ENCODE results near the gene CLIC5. TPM values are rescaled to one million over a fixed set of nuclear protein-coding genes. Genes with fewer than 3 reads are reported as not detected.

CLIC5 gene
- total RNA-seq, 1 experiment from 2014 or later = not detected

DNA sequence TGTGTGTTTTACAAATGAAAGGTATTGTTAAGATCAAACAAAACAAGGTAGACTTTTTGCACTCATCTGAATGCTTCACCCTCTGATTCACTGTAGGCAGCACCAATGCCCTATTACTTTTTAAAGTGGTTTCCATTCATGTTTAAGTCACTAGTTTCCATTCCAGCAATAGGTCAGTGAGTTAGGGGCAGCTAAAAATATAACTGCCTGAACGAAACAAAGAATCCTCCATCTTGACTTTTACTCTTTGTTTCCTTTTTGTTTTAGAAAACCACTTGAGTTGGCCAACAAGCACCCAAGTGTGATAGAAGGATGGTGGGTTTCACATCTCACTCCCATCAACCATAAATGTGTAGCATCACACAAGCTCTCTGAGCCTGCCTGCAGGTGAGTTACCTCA, 25.5 kb downstream of the CLIC5 start:
- intact Hi-C loops (cut with micrococcal nuclease) = no loop called here
- H3K36me3 Mint-ChIP-seq (ENCODE audit: insufficient read depth, unreplicated experiment) = no peaks in the 10 kb centered on the region
- ChIA-PET POLR2A (interaction anchor here (1.2 kb wide), 1 partner anchor 9 kb away, joined by 5 read pairs; no protein-coding TSS in a partner anchor), CTCF (no interaction called here)
- no peak overlapping the region for H3K4me3 Mint-ChIP-seq (ENCODE audit: unreplicated experiment)
- H3K27me3 Mint-ChIP-seq (ENCODE audit: insufficient read depth, unreplicated experiment) = no peaks in the 10 kb centered on the region
- H3K9me3 Mint-ChIP-seq (ENCODE audit: unreplicated experiment) = no peaks in the 10 kb centered on the region
- DNase-seq (ENCODE audit: unreplicated experiment) = no peak
- TF ChIP-seq, protein P1, sequence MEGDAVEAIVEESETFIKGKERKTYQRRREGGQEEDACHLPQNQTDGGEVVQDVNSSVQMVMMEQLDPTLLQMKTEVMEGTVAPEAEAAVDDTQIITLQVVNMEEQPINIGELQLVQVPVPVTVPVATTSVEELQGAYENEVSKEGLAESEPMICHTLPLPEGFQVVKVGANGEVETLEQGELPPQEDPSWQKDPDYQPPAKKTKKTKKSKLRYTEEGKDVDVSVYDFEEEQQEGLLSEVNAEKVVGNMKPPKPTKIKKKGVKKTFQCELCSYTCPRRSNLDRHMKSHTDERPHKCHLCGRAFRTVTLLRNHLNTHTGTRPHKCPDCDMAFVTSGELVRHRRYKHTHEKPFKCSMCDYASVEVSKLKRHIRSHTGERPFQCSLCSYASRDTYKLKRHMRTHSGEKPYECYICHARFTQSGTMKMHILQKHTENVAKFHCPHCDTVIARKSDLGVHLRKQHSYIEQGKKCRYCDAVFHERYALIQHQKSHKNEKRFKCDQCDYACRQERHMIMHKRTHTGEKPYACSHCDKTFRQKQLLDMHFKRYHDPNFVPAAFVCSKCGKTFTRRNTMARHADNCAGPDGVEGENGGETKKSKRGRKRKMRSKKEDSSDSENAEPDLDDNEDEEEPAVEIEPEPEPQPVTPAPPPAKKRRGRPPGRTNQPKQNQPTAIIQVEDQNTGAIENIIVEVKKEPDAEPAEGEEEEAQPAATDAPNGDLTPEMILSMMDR (IDR thresholded peaks at IDR 0.05; ENCODE audit: unreplicated experiment) = no peak
- H3K27ac Mint-ChIP-seq (ENCODE audit: low read depth, unreplicated experiment) = no peak overlapping the region
- no peaks in the 10 kb centered on the region for H3K4me1 Mint-ChIP-seq (ENCODE audit: insufficient read depth, unreplicated experiment)
- BruUV-seq (replicated peaks) = no TSS peak

DNA sequence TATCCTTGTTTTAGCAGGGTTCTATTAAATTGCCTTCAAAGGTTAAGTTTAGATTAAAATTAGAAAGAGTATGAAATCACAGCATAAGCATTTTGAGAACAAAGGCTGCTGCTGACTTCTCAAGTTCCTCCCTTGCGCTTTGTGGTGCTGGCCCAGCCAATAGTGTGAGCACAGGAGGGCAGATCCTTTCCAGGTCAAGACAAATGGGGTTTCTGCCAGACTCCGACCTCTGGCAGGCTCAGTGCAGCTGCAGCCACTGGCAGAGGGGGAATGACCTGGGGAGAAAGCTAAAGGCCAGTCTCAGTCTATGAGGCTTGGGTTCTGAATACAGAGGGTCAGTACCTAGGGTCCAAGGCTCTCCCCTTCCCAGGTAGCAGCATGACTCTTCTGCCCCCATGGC, 27.0 kb downstream of the CLIC5 start:
- CTCF ChIA-PET = no interaction called here
- Mint-ChIP-seq H3K27me3 (ENCODE audit: insufficient read depth, unreplicated experiment) (no peaks in the 10 kb centered on the region), H3K9me3 (ENCODE audit: unreplicated experiment) (no peaks in the 10 kb centered on the region), H3K36me3 (ENCODE audit: insufficient read depth, unreplicated experiment) (no peaks in the 10 kb centered on the region), H3K4me1 (ENCODE audit: insufficient read depth, unreplicated experiment) (no peaks in the 10 kb centered on the region), H3K27ac (ENCODE audit: low read depth, unreplicated experiment) (no peak overlapping the region), H3K4me3 (ENCODE audit: unreplicated experiment) (no peak overlapping the region)
- no peak for DNase-seq (ENCODE audit: unreplicated experiment)
- TF ChIP-seq, protein P1 (IDR thresholded peaks at IDR 0.05; ENCODE audit: unreplicated experiment) = no peak
- BruUV-seq (replicated peaks) = no TSS peak
- POLR2A ChIA-PET = no interaction called here
- intact Hi-C loops (cut with micrococcal nuclease) = no loop called here

DNA sequence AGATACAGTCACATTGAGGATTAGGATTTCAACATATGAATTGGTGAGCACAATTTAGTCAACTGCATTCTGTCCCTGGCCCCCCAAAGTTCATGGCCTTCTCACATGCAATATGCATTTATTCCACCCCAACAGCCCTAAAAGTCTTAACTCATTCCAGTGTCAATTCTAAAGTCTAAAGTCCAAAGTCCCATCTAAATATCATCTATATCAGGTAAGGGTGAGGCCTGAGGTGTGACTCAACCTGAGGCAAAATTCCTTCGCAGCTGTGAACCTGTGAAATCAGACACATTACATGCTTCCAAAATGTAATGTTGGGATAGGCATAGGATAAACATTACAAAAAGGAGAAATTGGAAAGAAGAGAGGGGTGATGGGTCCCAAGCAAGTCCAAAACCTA, 27.8 kb downstream of the CLIC5 start:
- Mint-ChIP-seq H3K4me3 (ENCODE audit: unreplicated experiment) (no peak overlapping the region), H3K27me3 (ENCODE audit: insufficient read depth, unreplicated experiment) (no peaks in the 10 kb centered on the region), H3K4me1 (ENCODE audit: insufficient read depth, unreplicated experiment) (no peaks in the 10 kb centered on the region), H3K9me3 (ENCODE audit: unreplicated experiment) (no peaks in the 10 kb centered on the region), H3K27ac (ENCODE audit: low read depth, unreplicated experiment) (no peak overlapping the region), H3K36me3 (ENCODE audit: insufficient read depth, unreplicated experiment) (no peaks in the 10 kb centered on the region)
- POLR2A ChIA-PET = interaction anchor here (0.6 kb wide), 1 partner anchor 58 kb away, joined by 3 read pairs; no protein-coding TSS in a partner anchor
- intact Hi-C loops (cut with micrococcal nuclease) = no loop called here
- CTCF ChIA-PET = no interaction called here
- no peak for DNase-seq (ENCODE audit: unreplicated experiment)
- BruUV-seq (replicated peaks) = no TSS peak
- TF ChIP-seq, protein P1 (IDR thresholded peaks at IDR 0.05; ENCODE audit: unreplicated experiment) = no peak

DNA sequence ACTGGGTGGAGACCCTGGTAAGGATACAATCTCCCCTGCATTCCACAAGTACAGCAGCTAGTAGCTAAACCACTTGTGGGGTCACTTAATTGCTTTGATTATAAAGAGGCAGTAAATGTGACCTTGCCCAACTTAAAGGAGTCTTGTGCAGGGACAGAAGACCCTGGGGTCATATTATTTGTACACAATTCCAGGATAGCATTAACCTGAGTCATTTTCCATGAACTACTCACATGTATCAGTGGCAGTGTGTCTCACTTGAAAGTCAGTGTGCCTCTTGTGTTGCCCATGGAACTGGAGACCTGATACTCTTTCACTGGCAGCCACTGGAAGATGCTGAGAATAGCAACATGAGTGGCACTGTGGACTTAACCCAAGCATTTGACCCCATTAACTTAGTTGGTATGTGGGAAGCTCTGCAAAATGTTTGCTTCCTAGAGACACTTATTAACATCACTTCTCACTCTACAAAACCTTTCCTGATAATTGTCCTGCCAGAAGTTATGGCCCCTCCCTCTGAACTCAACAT, 28.9 kb downstream of the CLIC5 start:
- Mint-ChIP-seq H3K4me3 (ENCODE audit: unreplicated experiment) (no peak overlapping the region), H3K36me3 (ENCODE audit: insufficient read depth, unreplicated experiment) (no peaks in the 10 kb centered on the region), H3K27me3 (ENCODE audit: insufficient read depth, unreplicated experiment) (no peaks in the 10 kb centered on the region), H3K9me3 (ENCODE audit: unreplicated experiment) (no peaks in the 10 kb centered on the region), H3K27ac (ENCODE audit: low read depth, unreplicated experiment) (no peak overlapping the region), H3K4me1 (ENCODE audit: insufficient read depth, unreplicated experiment) (no peaks in the 10 kb centered on the region)
- no peak for DNase-seq (ENCODE audit: unreplicated experiment)
- TF ChIP-seq, protein P1 (IDR thresholded peaks at IDR 0.05; ENCODE audit: unreplicated experiment) = no peak
- ChIA-PET POLR2A (interaction anchor here (1.5 kb wide), 1 partner anchor 28 kb away, joined by 4 read pairs; no protein-coding TSS in a partner anchor), CTCF (interaction anchor here (1.0 kb wide), 1 partner anchor 75 kb away, joined by 3 read pairs; no protein-coding TSS in a partner anchor)
- intact Hi-C loops (cut with micrococcal nuclease) = no loop called here
- BruUV-seq (replicated peaks) = no TSS peak

Measured in MCF 10A (cell line).